ENCODE data around the gene TEX52.

TEX52 gene

GRCh38 chr12:2820432-2820831, 36.4 kb downstream of the TEX52 start:
- Histone ChIP-seq H3K27ac (no peak overlapping the region), H3K27me3 (no peaks in the 10 kb centered on the region), H3K4me1 (ENCODE audit: control insufficient read depth in 1 of 2, insufficient read depth in 1 of 2, low read depth in 1 of 2, low read length in 1 of 2) (no peaks in the 10 kb centered on the region), H3K36me3 (peaks cover 72% of the 10 kb centered on the region), H3K4me3 (ENCODE audit: low read depth in 1 of 2, low read length in 1 of 2) (no peak overlapping the region), H3K9me3 (no peaks in the 10 kb centered on the region)
- TF ChIP-seq CTCF (IDR thresholded peaks at IDR 0.05) = no peak

- no peak for TF ChIP-seq CTCF (IDR thresholded peaks at IDR 0.05)
These were observed 37.0 kb downstream of the TEX52 start for GRCh38 chr12:2819810-2820209.

DNA sequence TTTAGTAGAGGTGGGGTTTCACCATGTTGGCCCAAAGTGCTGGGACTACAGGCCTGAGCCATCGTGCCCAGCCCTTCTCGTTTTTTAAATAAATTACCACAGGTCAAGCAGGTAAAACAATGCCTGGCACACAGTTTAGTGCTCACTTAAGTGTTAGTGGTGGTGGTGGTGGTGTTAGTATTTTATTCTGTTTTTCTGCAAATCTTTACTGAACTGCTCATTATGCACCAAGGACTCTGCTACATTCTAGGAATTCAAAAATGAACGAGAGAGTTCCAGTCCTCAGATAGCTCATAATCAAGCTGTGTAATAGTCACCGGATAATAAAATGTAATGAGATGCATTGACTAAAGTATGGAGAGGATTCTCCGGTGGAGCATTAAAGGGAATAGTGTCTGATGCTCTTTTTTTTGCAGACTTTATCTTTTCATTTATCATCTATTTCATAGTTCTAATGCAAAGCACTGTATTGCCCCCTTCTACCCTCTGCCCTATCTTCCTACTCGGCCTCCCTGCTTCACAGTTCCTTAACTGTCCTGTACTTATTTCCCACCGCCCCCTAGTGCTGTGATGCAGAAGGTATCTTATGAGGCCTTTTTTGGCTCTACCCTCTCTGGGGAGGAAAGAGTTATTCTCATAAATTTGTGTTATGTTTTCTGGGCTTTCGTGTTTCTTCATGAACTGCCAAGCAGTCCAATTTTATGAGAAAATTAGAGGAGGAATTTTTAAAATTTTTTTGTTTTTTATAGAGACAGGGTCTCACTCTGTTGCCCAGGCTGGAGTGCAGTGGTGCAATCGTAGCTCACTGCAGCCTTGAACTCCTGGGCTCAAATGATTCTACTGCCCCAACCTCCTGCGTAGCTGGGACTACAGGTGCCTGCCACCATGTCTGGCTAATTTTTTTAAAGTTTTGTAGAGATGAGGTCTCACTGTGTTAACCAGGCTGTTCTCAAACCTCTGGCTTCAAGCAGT, 43.3 kb downstream of the TEX52 start:
- Histone ChIP-seq H3K27me3 (no peaks in the 10 kb centered on the region), H3K9me3 (no peaks in the 10 kb centered on the region), H3K4me1 (ENCODE audit: control insufficient read depth in 1 of 2, insufficient read depth in 1 of 2, low read depth in 1 of 2, low read length in 1 of 2) (peaks cover 18 to 19% of the 10 kb centered on the region in 2 experiments), H3K36me3 (peaks cover 10% of the 10 kb centered on the region), H3K27ac (peak overlapping the region; percentile 92), H3K4me3 (ENCODE audit: low read depth in 1 of 2, low read length in 1 of 2) (peak overlapping the region; percentile 95 to 99)
- no peak for TF ChIP-seq CTCF (IDR thresholded peaks at IDR 0.05)

More at GRCh38 chr12:2819810-2820209, 37.0 kb downstream of the TEX52 start:
- Histone ChIP-seq H3K27ac (no peak overlapping the region), H3K4me3 (ENCODE audit: low read depth in 1 of 2, low read length in 1 of 2) (no peak overlapping the region), H3K4me1 (ENCODE audit: control insufficient read depth in 1 of 2, insufficient read depth in 1 of 2, low read depth in 1 of 2, low read length in 1 of 2) (no peaks in the 10 kb centered on the region), H3K27me3 (no peaks in the 10 kb centered on the region), H3K36me3 (peaks cover 66% of the 10 kb centered on the region), H3K9me3 (no peaks in the 10 kb centered on the region)

DNA sequence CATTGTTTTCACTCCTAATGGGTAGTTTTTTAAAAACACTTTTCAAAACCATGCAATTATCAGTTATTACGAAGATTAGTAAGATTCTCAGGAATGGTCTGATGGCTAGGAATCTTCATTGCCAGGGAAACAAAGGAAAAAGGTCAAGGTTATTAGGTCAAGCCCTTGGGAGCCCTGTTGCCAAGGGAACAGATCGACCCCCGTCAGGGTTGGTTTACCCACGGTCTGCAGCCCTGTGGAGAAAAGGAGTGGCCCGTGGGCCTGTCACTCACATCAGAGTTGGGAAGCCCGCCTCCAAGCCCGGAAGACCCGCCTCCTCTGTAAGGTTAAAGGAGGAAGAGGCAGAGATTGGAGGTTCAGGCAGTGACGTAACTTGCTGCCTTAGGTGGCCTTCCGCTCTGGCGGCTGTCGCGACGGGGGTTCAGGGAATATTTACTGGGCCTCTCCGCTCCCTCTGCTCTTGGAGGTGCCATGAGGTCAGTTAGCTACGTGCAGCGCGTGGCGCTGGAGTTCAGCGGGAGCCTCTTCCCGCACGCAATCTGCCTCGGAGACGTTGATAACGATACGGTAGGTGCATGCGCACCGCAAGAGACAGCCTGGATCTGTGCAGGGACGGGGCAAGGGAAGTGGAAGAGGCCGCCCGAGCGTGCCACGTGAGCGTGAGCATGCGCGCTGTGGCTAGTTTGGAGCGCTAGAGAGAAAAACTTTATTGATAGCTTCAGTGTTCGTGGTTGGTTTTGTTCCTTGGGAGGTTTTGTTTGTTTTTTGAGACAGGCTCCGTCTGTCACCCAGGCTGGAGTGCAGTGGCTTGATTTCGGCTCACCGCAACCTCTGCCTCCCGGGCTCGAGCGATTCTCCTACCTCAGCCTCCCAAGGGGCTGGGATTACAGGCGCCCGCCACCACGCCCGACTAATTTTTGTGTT, 44.3 kb downstream of the TEX52 start, which contains the start of gene ITFG2:
Gene ITFG2, plus strand, starts transcription at position 379 of the 924 bp plus-strand sequence. Its CDS starts 93 bp downstream, at position 472.
- Histone ChIP-seq H3K36me3 (peaks cover under 1% of the 10 kb centered on the region), H3K9me3 (no peaks in the 10 kb centered on the region), H3K4me1 (ENCODE audit: control insufficient read depth in 1 of 2, insufficient read depth in 1 of 2, low read depth in 1 of 2, low read length in 1 of 2) (peaks cover 18 to 19% of the 10 kb centered on the region in 2 experiments), H3K27me3 (no peaks in the 10 kb centered on the region), H3K4me3 (ENCODE audit: low read depth in 1 of 2, low read length in 1 of 2) (peak within 1 kb of the TSS; percentile 95 to 99), H3K27ac (peak within 1 kb of the TSS; percentile 92)
- peak; percentile 26 for TF ChIP-seq CTCF (IDR thresholded peaks at IDR 0.05)

GRCh38 chr12:2811801-2812200, 45.0 kb downstream of the TEX52 start:
- TF ChIP-seq CTCF (IDR thresholded peaks at IDR 0.05) = no peak
- no peaks in the 10 kb centered on the region for H3K36me3 ChIP-seq
- no peak overlapping the region for H3K27ac ChIP-seq

More at GRCh38 chr12:2811801-2812200, 45.0 kb downstream of the TEX52 start:
- H3K4me3 ChIP-seq (ENCODE audit: low read depth in 1 of 2, low read length in 1 of 2) = peak overlapping the region; percentile 95 to 99
- H3K4me1 ChIP-seq (ENCODE audit: control insufficient read depth in 1 of 2, insufficient read depth in 1 of 2, low read depth in 1 of 2, low read length in 1 of 2) = peaks cover 18 to 19% of the 10 kb centered on the region in 2 experiments
- H3K9me3 ChIP-seq = no peaks in the 10 kb centered on the region
- H3K27me3 ChIP-seq = no peaks in the 10 kb centered on the region

All from neutrophil (primary cell).